IPS-18a (cell line): ENCODE measurements around the gene OR6F1.
"Not testable (repeated sequence)": the region's sequence is repeated elsewhere in the genome, so short reads cannot be mapped to it uniquely, and the experiment has no call there.

Experiments
- H3K27ac ChIP-seq: one replicate; pipeline ENCODE4 v1.5.1; 2013; ENCODE audit warnings: low read length
- H3K27me3 ChIP-seq: one replicate; pipeline ENCODE4 v1.6.1; 2013; ENCODE audit warnings: mild to moderate bottlenecking, low read length; ENCODE audit not compliant: control insufficient read depth, insufficient read depth
- H3K36me3 ChIP-seq: one replicate; pipeline ENCODE4 v1.6.1; 2013; ENCODE audit warnings: low read depth, low read length; ENCODE audit not compliant: control insufficient read depth
- H3K4me1 ChIP-seq: one replicate; pipeline ENCODE4 v1.6.1; 2013; ENCODE audit warnings: low read depth, low read length; ENCODE audit not compliant: control insufficient read depth
- H3K4me3 ChIP-seq: one replicate; pipeline ENCODE4 v1.5.1; 2013; ENCODE audit warnings: low read length
- H3K9ac ChIP-seq: one replicate; pipeline ENCODE4 v1.6.1; 2013; ENCODE audit warnings: mild to moderate bottlenecking, low read length, moderate library complexity
- H3K9me3 ChIP-seq: one replicate; pipeline ENCODE4 v1.6.1; 2013; ENCODE audit warnings: low read depth, low read length; ENCODE audit not compliant: control insufficient read depth

OR6F1 gene

GRCh38 chr1:247716546-247716945, at the start of gene OR6F1:
TSS of gene OR6F1 (minus strand) at chr1:247716646. CDS start at chr1:247712755, 3,891 bp downstream.
- Histone ChIP-seq H3K27ac (no peak within 1 kb of the TSS), H3K36me3 (no peaks in the 10 kb centered on the region), H3K4me3 (no peak within 1 kb of the TSS), H3K27me3 (no peaks in the 10 kb centered on the region), H3K9me3 (peaks cover 13% of the 10 kb centered on the region), H3K9ac (no peak within 1 kb of the TSS), H3K4me1 (no peaks in the 10 kb centered on the region)

DNA sequence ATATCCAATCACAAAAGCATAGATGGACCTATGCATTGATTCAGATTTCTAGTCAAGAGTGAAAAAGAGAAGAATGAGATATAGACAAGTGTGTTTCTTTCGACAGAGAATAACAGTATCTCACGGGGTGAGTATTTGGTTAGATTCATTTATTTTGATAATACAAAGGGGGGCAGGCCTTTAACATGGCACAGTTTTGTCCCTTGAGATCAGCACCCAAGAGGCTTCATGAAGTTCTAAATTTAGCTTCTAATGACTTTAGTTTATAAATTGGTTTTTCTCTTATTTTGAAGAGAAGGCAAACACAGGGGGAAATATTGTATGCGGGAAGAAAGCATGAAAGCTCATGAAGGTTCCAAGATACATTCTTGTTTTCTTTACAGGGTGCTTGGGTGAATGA, 44.0 kb upstream of the OR6F1 start, which contains the start of gene OR1C1:
OR1C1 (minus strand) TSS at position 101 of the 400 bp plus-strand sequence. CDS start 2,150 bp downstream, outside the sequence.
- Histone ChIP-seq H3K36me3 (no peaks in the 10 kb centered on the region), H3K9ac (no peak within 1 kb of the TSS), H3K4me1 (no peaks in the 10 kb centered on the region), H3K9me3 (peaks cover 15% of the 10 kb centered on the region), H3K27me3 (no peaks in the 10 kb centered on the region), H3K27ac (no peak within 1 kb of the TSS), H3K4me3 (no peak within 1 kb of the TSS)

- peaks cover 18% of the 10 kb centered on the region for H3K9me3 ChIP-seq
- H3K4me1 ChIP-seq, H3K4me3 ChIP-seq, H3K27me3 ChIP-seq, H3K36me3 ChIP-seq, H3K27ac ChIP-seq, H3K9ac ChIP-seq: not testable (repeated sequence)
Observed at GRCh38 chr1:247754311-247754710, 37.9 kb upstream of the OR6F1 start.

- Histone ChIP-seq H3K9me3 (peaks cover 17% of the 10 kb centered on the region), H3K9ac (no peak overlapping the region), H3K4me3 (no peak overlapping the region), H3K36me3 (no peaks in the 10 kb centered on the region), H3K27ac (no peak overlapping the region), H3K4me1 (no peaks in the 10 kb centered on the region), H3K27me3 (no peaks in the 10 kb centered on the region)
Observed at GRCh38 chr1:247749870-247750269, 33.4 kb upstream of the OR6F1 start.

DNA sequence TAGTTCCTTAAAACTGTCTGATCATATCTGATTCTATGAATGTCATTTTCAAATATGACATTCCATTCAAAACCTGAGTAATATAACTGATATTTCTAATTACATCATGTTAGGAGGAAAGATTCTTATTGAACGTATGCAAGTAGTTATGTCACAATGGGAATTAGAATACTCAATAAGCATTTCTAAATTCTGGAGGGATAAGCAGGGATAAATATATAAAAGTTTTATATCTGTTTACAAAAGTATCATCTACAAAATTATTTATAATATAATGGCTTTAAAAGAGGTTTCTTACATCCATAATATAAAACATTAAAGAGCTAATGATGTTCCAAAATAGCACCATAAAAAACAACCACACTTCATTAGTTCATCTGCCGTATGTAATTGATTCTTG, 31.6 kb upstream of the OR6F1 start, which contains the start of gene OR14A2:
OR14A2 (minus strand) TSS at position 101 of the 400 bp plus-strand sequence.
- Histone ChIP-seq H3K36me3 (no peaks in the 10 kb centered on the region), H3K9me3 (peaks cover 16% of the 10 kb centered on the region), H3K4me3 (no peak within 1 kb of the TSS), H3K27me3 (no peaks in the 10 kb centered on the region), H3K27ac (no peak within 1 kb of the TSS), H3K9ac (no peak within 1 kb of the TSS), H3K4me1 (no peaks in the 10 kb centered on the region)

DNA sequence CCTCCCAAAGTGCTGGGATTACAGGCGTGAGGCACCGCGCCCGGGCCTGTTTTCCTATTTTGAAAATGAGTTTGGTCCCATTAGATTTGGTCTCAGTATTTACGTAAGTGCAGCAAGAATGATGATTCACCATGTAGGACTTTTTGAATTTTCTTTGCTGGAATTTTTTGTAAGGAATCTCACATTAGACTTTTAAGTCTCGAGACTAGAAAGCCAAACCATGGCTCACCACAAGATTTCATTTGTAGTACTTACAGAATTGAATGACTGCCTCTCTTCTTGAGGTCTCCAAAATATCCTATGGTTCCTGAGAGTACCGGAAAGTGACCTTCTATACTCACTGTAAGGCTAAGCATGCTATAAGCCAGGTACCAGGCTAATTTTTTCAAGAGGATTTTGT, 31.2 kb upstream of the OR6F1 start:
- no peaks in the 10 kb centered on the region for H3K36me3 ChIP-seq
- no peak overlapping the region for H3K4me3 ChIP-seq
- H3K9ac ChIP-seq = no peak overlapping the region
- H3K4me1 ChIP-seq = no peaks in the 10 kb centered on the region
- H3K27ac ChIP-seq = no peak overlapping the region
- H3K9me3 ChIP-seq = peaks cover 16% of the 10 kb centered on the region
- H3K27me3 ChIP-seq = no peaks in the 10 kb centered on the region

DNA sequence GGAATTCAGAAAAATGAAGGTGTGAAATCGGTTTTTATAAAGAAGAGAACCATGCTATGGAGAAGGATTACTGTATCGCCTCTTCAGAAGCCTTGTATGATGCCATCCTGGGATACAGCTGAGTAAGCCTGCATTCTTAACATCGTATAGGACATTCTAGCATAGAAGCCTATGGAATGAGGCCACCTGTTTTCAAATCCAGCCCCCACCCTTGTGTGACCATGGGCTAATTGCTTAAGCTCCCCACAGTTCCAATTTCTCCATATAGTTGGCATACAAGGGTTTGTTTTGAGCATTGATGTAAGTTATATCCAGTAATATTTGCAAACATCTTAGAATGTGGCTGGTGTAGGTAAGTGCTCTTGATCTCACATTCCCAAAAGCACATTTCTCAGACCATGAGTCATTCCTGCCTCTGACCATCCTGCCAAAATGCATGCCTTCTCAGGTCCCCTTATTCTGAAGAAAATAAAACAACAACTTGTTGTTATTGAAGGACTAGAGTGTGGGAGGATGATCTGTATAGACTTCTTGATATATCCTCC, 30.0 kb upstream of the OR6F1 start:
- no peak overlapping the region for H3K9ac ChIP-seq
- H3K4me3 ChIP-seq = no peak overlapping the region
- no peak overlapping the region for H3K27ac ChIP-seq
- H3K27me3 ChIP-seq = no peaks in the 10 kb centered on the region
- no peaks in the 10 kb centered on the region for H3K36me3 ChIP-seq
- H3K4me1 ChIP-seq = no peaks in the 10 kb centered on the region
- H3K9me3 ChIP-seq = peaks cover 16% of the 10 kb centered on the region

DNA sequence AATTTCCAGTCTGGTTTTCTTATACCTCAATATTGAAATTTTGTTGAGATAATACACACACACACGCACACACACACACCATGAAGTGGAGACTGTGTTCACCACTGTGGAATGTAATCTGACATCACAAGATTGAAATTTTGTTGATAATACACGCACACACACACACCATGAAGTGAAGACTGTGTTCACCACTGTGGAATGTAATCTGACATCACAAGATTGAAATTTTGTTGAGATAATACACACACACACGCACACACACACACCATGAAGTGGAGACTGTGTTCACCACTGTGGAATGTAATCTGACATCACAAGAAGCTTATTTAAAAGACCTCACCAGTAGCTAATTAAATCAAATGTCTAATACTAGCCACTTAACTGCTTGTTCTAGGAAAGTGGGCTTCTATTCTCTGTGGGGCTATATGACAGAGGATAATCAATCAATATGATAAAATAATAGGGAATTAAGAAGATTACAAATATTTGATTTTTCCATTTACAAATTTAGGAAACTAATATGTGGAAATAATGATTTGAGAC, 25.8 kb upstream of the OR6F1 start:
- H3K9ac ChIP-seq, H3K27me3 ChIP-seq, H3K4me3 ChIP-seq, H3K36me3 ChIP-seq, H3K27ac ChIP-seq, H3K4me1 ChIP-seq, H3K9me3 ChIP-seq: not testable (repeated sequence)

GRCh38 chr1:247741756-247742155, 25.3 kb upstream of the OR6F1 start:
- H3K27me3 ChIP-seq = no peaks in the 10 kb centered on the region
- H3K27ac ChIP-seq = no peak overlapping the region
- H3K4me3 ChIP-seq = no peak overlapping the region
- no peak overlapping the region for H3K9ac ChIP-seq
- H3K36me3 ChIP-seq = no peaks in the 10 kb centered on the region
- peaks cover 5% of the 10 kb centered on the region for H3K9me3 ChIP-seq
- no peaks in the 10 kb centered on the region for H3K4me1 ChIP-seq

- H3K27me3 ChIP-seq = no peaks in the 10 kb centered on the region
- H3K27ac ChIP-seq = no peak overlapping the region
- H3K9me3 ChIP-seq = peaks cover 4% of the 10 kb centered on the region
- no peaks in the 10 kb centered on the region for H3K4me1 ChIP-seq
- no peaks in the 10 kb centered on the region for H3K36me3 ChIP-seq
- H3K4me3 ChIP-seq = no peak overlapping the region
- no peak overlapping the region for H3K9ac ChIP-seq
Observed at GRCh38 chr1:247740721-247741120, 24.3 kb upstream of the OR6F1 start.

GRCh38 chr1:247738315-247738714, 21.9 kb upstream of the OR6F1 start, which contains the start of gene OR14K1:
TSS of gene OR14K1 (plus strand) at chr1:247738615. CDS start at chr1:247738615, 0 bp downstream.
- Histone ChIP-seq H3K4me1 (no peaks in the 10 kb centered on the region), H3K4me3 (no peak within 1 kb of the TSS), H3K9ac (no peak within 1 kb of the TSS), H3K9me3 (peaks cover 10% of the 10 kb centered on the region), H3K27ac (no peak within 1 kb of the TSS), H3K36me3 (no peaks in the 10 kb centered on the region), H3K27me3 (no peaks in the 10 kb centered on the region)

DNA sequence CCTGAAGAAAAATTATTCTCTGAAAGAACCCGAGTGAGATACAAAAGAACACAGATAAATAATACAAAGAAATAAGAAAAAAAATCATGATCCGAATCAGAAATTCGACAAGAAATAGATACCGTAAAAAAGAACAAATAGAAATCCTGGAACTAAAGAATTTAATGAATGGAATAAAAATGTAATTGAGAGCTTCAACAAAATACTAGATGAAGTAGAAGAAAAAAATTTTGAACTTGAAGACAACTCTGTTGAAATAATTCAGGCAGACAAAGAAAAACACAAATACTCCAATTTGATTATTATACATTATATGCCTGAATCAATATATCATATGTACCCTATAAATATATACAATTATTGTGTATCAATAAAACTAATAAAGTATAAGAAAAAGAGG, 4.8 kb upstream of the OR6F1 start:
- no peaks in the 10 kb centered on the region for H3K4me1 ChIP-seq
- no peaks in the 10 kb centered on the region for H3K36me3 ChIP-seq
- H3K27me3 ChIP-seq = no peaks in the 10 kb centered on the region
- no peak overlapping the region for H3K4me3 ChIP-seq
- no peak overlapping the region for H3K9ac ChIP-seq
- H3K9me3 ChIP-seq = peaks cover 16% of the 10 kb centered on the region
- no peak overlapping the region for H3K27ac ChIP-seq
